CD14-positive monocyte (primary cell): ENCODE results near the gene CCDC34. TPM values are rescaled to one million over a fixed set of nuclear protein-coding genes. Genes with fewer than 3 reads are reported as not detected.
A peak's percentile ranks its signal among the peaks of the same experiment; 100 is the strongest.

ENCODE experiments used
- DNase-seq, 3 donors: peaks; one replicate each; pipeline ENCODE4 v3.0.0-alpha.2; 2011 to 2022
- H2AFZ ChIP-seq: 2 replicates; pipeline ENCODE4 v1.6.0; 2012; ENCODE audit warnings: mild to moderate bottlenecking, low read depth, low read length, inconsistent platforms; ENCODE audit not compliant: insufficient read depth, poor library complexity, severe bottlenecking
- H3K27ac ChIP-seq, 2 donors: 1 replicate in 1 of 2; 2 replicates in 1 of 2; pipeline ENCODE4 v1.5.1; 2012 to 2013; ENCODE audit warnings: low read length in 2 of 2, control low read depth in 1 of 2, inconsistent platforms in 1 of 2, low read depth in 1 of 2, mild to moderate bottlenecking in 1 of 2
- H3K27me3 ChIP-seq, 2 donors: one replicate each; pipeline versions ENCODE4 v1.6.0 to v1.6.1; 2011 to 2013; ENCODE audit warnings: low read length in 2 of 2; ENCODE audit not compliant: control insufficient read depth in 2 of 2, insufficient read depth in 2 of 2
- H3K36me3 ChIP-seq, 2 donors: replicated peaks in 1 of 2; 1 replicate in 1 of 2; 2 replicates in 1 of 2; pipeline versions ENCODE4 v1.5.1 to v1.6.1; 2012 to 2013; ENCODE audit warnings: low read length in 2 of 2, control low read depth in 1 of 2, inconsistent platforms in 1 of 2, mild to moderate bottlenecking in 1 of 2; ENCODE audit not compliant: insufficient read depth in 2 of 2, control insufficient read depth in 1 of 2
- H3K4me1 ChIP-seq, 2 donors: 1 replicate in 1 of 2; 2 replicates in 1 of 2; pipeline versions ENCODE4 v1.5.1 to v1.6.1; 2012 to 2013; ENCODE audit warnings: low read length in 2 of 2, control low read depth in 1 of 2, inconsistent platforms in 1 of 2, mild to moderate bottlenecking in 1 of 2, moderate library complexity in 1 of 2; ENCODE audit not compliant: insufficient read depth in 2 of 2, control insufficient read depth in 1 of 2
- H3K4me2 ChIP-seq: replicated peaks from 2 replicates; pipeline ENCODE3; 2012; ENCODE audit warnings: low read length, moderate library complexity, mild to moderate bottlenecking; ENCODE audit not compliant: poor library complexity, severe bottlenecking; ENCODE audit errors: extremely low read depth
- H3K4me3 ChIP-seq, 3 experiments: fragments of 200-600 bp in 1 of 3; sonication (generic) in 1 of 3; replicated peaks in 1 of 3; 1 replicate in 2 of 3; 2 replicates in 1 of 3; pipeline ENCODE4 v1.5.1; 2011 to 2013; ENCODE audit warnings: low read length in 3 of 3, mild to moderate bottlenecking in 3 of 3, control low read depth in 2 of 3, low read depth in 2 of 3, inconsistent platforms in 1 of 3, moderate library complexity in 1 of 3
- H3K79me2 ChIP-seq: 2 replicates; pipeline ENCODE4 v1.6.0; 2012; ENCODE audit warnings: mild to moderate bottlenecking, control low read depth, inconsistent platforms, low read length, moderate library complexity; ENCODE audit not compliant: insufficient read depth
- H3K9ac ChIP-seq: 2 replicates; pipeline ENCODE4 v1.6.0; 2017; ENCODE audit warnings: low read length, mild to moderate bottlenecking; ENCODE audit not compliant: insufficient read depth, poor library complexity, severe bottlenecking
- H3K9me3 ChIP-seq, 2 donors: replicated peaks in 1 of 2; 1 replicate in 1 of 2; 2 replicates in 1 of 2; pipeline versions ENCODE4 v1.5.1 to v1.6.1; 2012 to 2013; ENCODE audit warnings: low read length in 2 of 2, control low read depth in 1 of 2; ENCODE audit not compliant: control insufficient read depth in 1 of 2, insufficient read depth in 1 of 2
- H4K20me1 ChIP-seq: 2 replicates; pipeline ENCODE4 v1.6.0; 2012; ENCODE audit warnings: mild to moderate bottlenecking, low read length, control low read depth, moderate library complexity; ENCODE audit not compliant: insufficient read depth
- H3K27ac Mint-ChIP-seq, 7 donors: one replicate each; pipeline ENCODE4 v1.8.0; 2020; ENCODE audit warnings: mild to moderate bottlenecking in 7 of 7, mixed read lengths in 7 of 7, moderate library complexity in 6 of 7, inconsistent platforms in 2 of 7
- H3K27me3 Mint-ChIP-seq, 3 donors: one replicate each; pipeline ENCODE4 v1.8.0; 2021 to 2022; ENCODE audit warnings: low read depth in 3 of 3, mild to moderate bottlenecking in 3 of 3, mixed read lengths in 3 of 3, moderate library complexity in 3 of 3, inconsistent platforms in 1 of 3
- H3K36me3 Mint-ChIP-seq, 2 donors: one replicate each; pipeline ENCODE4 v1.8.0; 2020; ENCODE audit warnings: mixed read lengths in 2 of 2, inconsistent platforms in 1 of 2, mild to moderate bottlenecking in 1 of 2
- H3K4me1 Mint-ChIP-seq: one replicate; pipeline ENCODE4 v1.8.0; 2020; ENCODE audit warnings: mild to moderate bottlenecking, mixed read lengths
- H3K4me3 Mint-ChIP-seq, 2 donors: one replicate each; pipeline ENCODE4 v1.8.0; 2020; ENCODE audit warnings: mild to moderate bottlenecking in 2 of 2, mixed read lengths in 2 of 2, moderate library complexity in 1 of 2
- H3K9me3 Mint-ChIP-seq, 7 donors: one replicate each; pipeline ENCODE4 v1.8.0; 2020 to 2022; ENCODE audit warnings: mixed read lengths in 7 of 7, mild to moderate bottlenecking in 6 of 7, moderate library complexity in 6 of 7, inconsistent platforms in 2 of 7
- CTCF ChIP-seq: fragments of 200-600 bp; IDR thresholded peaks from one replicate; pipeline ENCODE4 v1.8.0; 2022; ENCODE audit warnings: antibody characterized with exemption, mild to moderate bottlenecking
- WGBS: methylation state at CpG from one replicate; pipeline ENCODE4 v1.1.5; 2013; ENCODE audit warnings: missing lambda C conversion rate; ENCODE audit not compliant: insufficient coverage; 5-methylcytosine and 5-hydroxymethylcytosine counted together
- intact Hi-C, 2 donors: fragments of 100-400 bp; cut with micrococcal nuclease; formaldehyde crosslinking; loops; one replicate each; pipeline versions ENCODE4 v1.15.0 to v1.15.1; 2023
- polyA plus RNA-seq, 3 donors: library from polyadenylated mRNA; depleted of rRNA in 1 of 3; unstranded in 2 of 3; stranded (reverse) in 1 of 3; fragments of 300-500 nt in 2 of 3; fragments of >200 nt in 1 of 3; fragmentation: Illumina TruSeq in 2 of 3; gene quantifications; 1 replicate in 2 of 3; 2 replicates in 1 of 3; pipeline ENCODE4 v1.2.3, GENCODE V29; 2012 to 2021

The CCDC34 gene
- polyA plus RNA-seq, 3 donors: 0.08 to 0.11 (median 0.11) TPM

GRCh38 chr11:27350511-27350910, 12.5 kb downstream of the CCDC34 start:
- no peaks in the 10 kb centered on the region for H3K9me3 ChIP-seq
- no peak overlapping the region for H3K27ac ChIP-seq
- intact Hi-C loops: no loop called here
- no peaks in the 10 kb centered on the region for H3K4me1 Mint-ChIP-seq
- DNase-seq: no peak
- peaks cover 5 to 20% of the 10 kb centered on the region in 2 donors for H3K36me3 Mint-ChIP-seq
- H4K20me1 ChIP-seq: no peaks in the 10 kb centered on the region
- H3K4me2 ChIP-seq: no peak overlapping the region
- no peak for TF ChIP-seq CTCF
- H3K27ac Mint-ChIP-seq: no peak overlapping the region
- no peak overlapping the region for H3K9ac ChIP-seq
- H3K4me3 Mint-ChIP-seq: no peak overlapping the region
- H3K27me3 Mint-ChIP-seq: no peaks in the 10 kb centered on the region
- no peak overlapping the region for H2AFZ ChIP-seq
- H3K4me3 ChIP-seq: no peak overlapping the region
- H3K4me1 ChIP-seq: no peaks in the 10 kb centered on the region
- H3K79me2 ChIP-seq: no peaks in the 10 kb centered on the region
- no peaks in the 10 kb centered on the region for H3K27me3 ChIP-seq
- H3K36me3 ChIP-seq: no peaks in the 10 kb centered on the region
- H3K9me3 Mint-ChIP-seq: peaks cover 0 to 3% (median 0%) of the 10 kb centered on the region in 7 donors

- WGBS: 94% methylated on average over 2 of the region's 2 CpGs
- H3K9me3 ChIP-seq: no peaks in the 10 kb centered on the region
- no peak overlapping the region for H3K27ac ChIP-seq
- Mint-ChIP-seq H3K27ac (peak overlapping the region in 1 of 7 donors; percentile 15), H3K36me3 (peaks cover 5 to 20% of the 10 kb centered on the region in 2 donors), H3K4me3 (no peak overlapping the region), H3K9me3 (peaks cover 0 to 3% (median 0%) of the 10 kb centered on the region in 7 donors), H3K27me3 (no peaks in the 10 kb centered on the region), H3K4me1 (no peaks in the 10 kb centered on the region)
- DNase-seq: no peak
- no peaks in the 10 kb centered on the region for H3K79me2 ChIP-seq
- intact Hi-C loops: no loop called here
- H2AFZ ChIP-seq: no peak overlapping the region
- no peak for TF ChIP-seq CTCF
- H3K4me3 ChIP-seq: no peak overlapping the region
- H3K9ac ChIP-seq: no peak overlapping the region
- H3K36me3 ChIP-seq: no peaks in the 10 kb centered on the region
- H3K27me3 ChIP-seq: no peaks in the 10 kb centered on the region
- no peak overlapping the region for H3K4me2 ChIP-seq
- H3K4me1 ChIP-seq: no peaks in the 10 kb centered on the region
- no peaks in the 10 kb centered on the region for H4K20me1 ChIP-seq
Measured at GRCh38 chr11:27349919-27350318, 13.1 kb downstream of the CCDC34 start.
